ENCODE data around the gene COL1A1. TPM values are rescaled to one million over a fixed set of nuclear protein-coding genes. Genes with fewer than 3 reads are reported as not detected.

The COL1A1 gene
- polyA plus RNA-seq, 3 donors = not detected

DNA sequence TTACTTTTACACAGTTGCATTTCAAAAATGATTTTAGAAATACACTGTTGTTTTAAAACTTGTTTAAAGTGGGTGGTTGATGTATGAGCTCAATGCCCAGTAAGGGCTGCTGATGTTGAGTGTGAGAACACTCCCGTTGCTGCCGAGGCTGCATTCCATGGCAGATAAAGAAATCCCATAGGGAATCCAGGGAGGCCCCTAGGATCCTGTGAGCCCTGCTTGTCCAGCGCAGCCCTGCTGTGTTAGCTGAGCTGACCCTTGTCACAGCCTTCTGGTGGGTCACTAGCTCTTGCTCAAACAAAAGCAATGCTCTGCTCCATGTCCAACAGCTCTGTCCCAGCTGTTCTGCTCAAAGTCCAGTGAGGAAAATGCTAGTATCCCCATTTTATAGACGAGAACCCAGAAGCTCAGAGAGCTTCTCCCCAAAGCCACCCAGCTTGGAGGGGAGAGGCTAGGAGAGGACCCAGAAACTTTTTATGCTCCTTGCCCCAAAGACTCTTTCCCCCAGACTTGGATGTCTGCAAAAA is 18.6 kb upstream of the COL1A1 start:
- Histone ChIP-seq H3K9ac (ENCODE audit: insufficient read depth, low read length, poor library complexity, severe bottlenecking) (no peak overlapping the region), H3K4me3 (replicated peaks in 1 of 3; ENCODE audit: low read depth in 2 of 3, low read length in 3 of 3) (no peak overlapping the region), H3K79me2 (ENCODE audit: insufficient read depth, low read length) (no peaks in the 10 kb centered on the region), H3K27me3 (ENCODE audit: control insufficient read depth in 2 of 2, insufficient read depth in 2 of 2, low read length in 2 of 2) (no peaks in the 10 kb centered on the region), H3K4me2 (replicated peaks; ENCODE audit: extremely low read depth, low read length, poor library complexity, severe bottlenecking) (no peak overlapping the region), H2AFZ (ENCODE audit: insufficient read depth, low read depth, low read length, poor library complexity, severe bottlenecking) (no peak overlapping the region), H3K4me1 (ENCODE audit: control insufficient read depth in 1 of 2, insufficient read depth in 2 of 2, low read length in 2 of 2) (peaks cover 20 to 27% of the 10 kb centered on the region in 2 donors), H3K9me3 (replicated peaks in 1 of 2; ENCODE audit: control insufficient read depth in 1 of 2, insufficient read depth in 1 of 2, low read length in 2 of 2) (no peaks in the 10 kb centered on the region), H3K36me3 (replicated peaks in 1 of 2; ENCODE audit: control insufficient read depth in 1 of 2, insufficient read depth in 2 of 2, low read length in 2 of 2) (no peaks in the 10 kb centered on the region), H4K20me1 (ENCODE audit: insufficient read depth, low read length) (no peaks in the 10 kb centered on the region), H3K27ac (ENCODE audit: low read depth in 1 of 2, low read length in 2 of 2) (no peak overlapping the region)
- TF ChIP-seq, protein P1, sequence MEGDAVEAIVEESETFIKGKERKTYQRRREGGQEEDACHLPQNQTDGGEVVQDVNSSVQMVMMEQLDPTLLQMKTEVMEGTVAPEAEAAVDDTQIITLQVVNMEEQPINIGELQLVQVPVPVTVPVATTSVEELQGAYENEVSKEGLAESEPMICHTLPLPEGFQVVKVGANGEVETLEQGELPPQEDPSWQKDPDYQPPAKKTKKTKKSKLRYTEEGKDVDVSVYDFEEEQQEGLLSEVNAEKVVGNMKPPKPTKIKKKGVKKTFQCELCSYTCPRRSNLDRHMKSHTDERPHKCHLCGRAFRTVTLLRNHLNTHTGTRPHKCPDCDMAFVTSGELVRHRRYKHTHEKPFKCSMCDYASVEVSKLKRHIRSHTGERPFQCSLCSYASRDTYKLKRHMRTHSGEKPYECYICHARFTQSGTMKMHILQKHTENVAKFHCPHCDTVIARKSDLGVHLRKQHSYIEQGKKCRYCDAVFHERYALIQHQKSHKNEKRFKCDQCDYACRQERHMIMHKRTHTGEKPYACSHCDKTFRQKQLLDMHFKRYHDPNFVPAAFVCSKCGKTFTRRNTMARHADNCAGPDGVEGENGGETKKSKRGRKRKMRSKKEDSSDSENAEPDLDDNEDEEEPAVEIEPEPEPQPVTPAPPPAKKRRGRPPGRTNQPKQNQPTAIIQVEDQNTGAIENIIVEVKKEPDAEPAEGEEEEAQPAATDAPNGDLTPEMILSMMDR (IDR thresholded peaks at IDR 0.05) = no peak
- peaks cover 25% of the 10 kb centered on the region for H3K4me1 Mint-ChIP-seq
- WGBS (ENCODE audit: insufficient coverage) = 98% methylated on average over 4 of the region's 4 CpGs
- intact Hi-C loops (cut with micrococcal nuclease) = no loop called here
- no peak overlapping the region for H3K4me3 Mint-ChIP-seq
- peaks cover 0 to 7% (median 4%) of the 10 kb centered on the region in 7 donors for H3K9me3 Mint-ChIP-seq
- peaks cover 0 to 4% (median 3%) of the 10 kb centered on the region in 3 donors for H3K27me3 Mint-ChIP-seq (ENCODE audit: low read depth in 3 of 3)
- no peak for DNase-seq
- no peak overlapping the region for H3K27ac Mint-ChIP-seq
- H3K36me3 Mint-ChIP-seq = no peaks in the 10 kb centered on the region

DNA sequence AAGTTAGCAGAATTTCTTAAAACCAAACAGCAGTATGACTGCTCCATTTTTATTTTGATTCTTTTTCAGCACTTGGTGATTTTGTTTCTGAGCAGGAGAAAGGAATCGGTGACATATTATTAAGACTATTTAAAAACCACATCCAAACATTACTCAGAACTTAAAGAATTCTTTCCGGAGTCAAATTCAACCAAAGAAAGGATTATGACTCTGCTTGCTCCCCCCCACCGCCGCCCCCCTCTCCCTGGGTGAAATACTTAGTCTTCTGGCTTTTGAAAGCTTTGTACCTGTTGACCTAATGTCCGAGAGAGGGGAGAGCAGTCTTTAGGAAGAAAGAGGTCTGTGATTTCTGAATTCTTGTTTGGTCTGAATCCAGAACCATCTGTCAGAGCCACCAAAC is 17.9 kb upstream of the COL1A1 start:
- H3K36me3 ChIP-seq (replicated peaks in 1 of 2; ENCODE audit: control insufficient read depth in 1 of 2, insufficient read depth in 2 of 2, low read length in 2 of 2) = no peaks in the 10 kb centered on the region
- H3K27me3 ChIP-seq (ENCODE audit: control insufficient read depth in 2 of 2, insufficient read depth in 2 of 2, low read length in 2 of 2) = no peaks in the 10 kb centered on the region
- no peak overlapping the region for H3K4me3 ChIP-seq (replicated peaks in 1 of 3; ENCODE audit: low read depth in 2 of 3, low read length in 3 of 3)
- H3K4me1 ChIP-seq (ENCODE audit: control insufficient read depth in 1 of 2, insufficient read depth in 2 of 2, low read length in 2 of 2) = peaks cover 20 to 27% of the 10 kb centered on the region in 2 donors
- Mint-ChIP-seq H3K4me1 (peaks cover 25% of the 10 kb centered on the region), H3K4me3 (no peak overlapping the region), H3K36me3 (no peaks in the 10 kb centered on the region), H3K27me3 (ENCODE audit: low read depth in 3 of 3) (peaks cover 2 to 4% (median 3%) of the 10 kb centered on the region in 3 donors), H3K27ac (no peak overlapping the region), H3K9me3 (peaks cover 0 to 2% (median 0%) of the 10 kb centered on the region in 7 donors)
- intact Hi-C loops (cut with micrococcal nuclease) = no loop called here
- TF ChIP-seq, protein P1 (IDR thresholded peaks at IDR 0.05) = no peak
- H4K20me1 ChIP-seq (ENCODE audit: insufficient read depth, low read length) = no peaks in the 10 kb centered on the region
- DNase-seq = no peak
- no peak overlapping the region for H3K4me2 ChIP-seq (replicated peaks; ENCODE audit: extremely low read depth, low read length, poor library complexity, severe bottlenecking)
- H2AFZ ChIP-seq (ENCODE audit: insufficient read depth, low read depth, low read length, poor library complexity, severe bottlenecking) = no peak overlapping the region
- no peak overlapping the region for H3K27ac ChIP-seq (ENCODE audit: low read depth in 1 of 2, low read length in 2 of 2)
- no peaks in the 10 kb centered on the region for H3K79me2 ChIP-seq (ENCODE audit: insufficient read depth, low read length)
- 100% methylated on average over 1 of the region's 5 CpGs for WGBS (ENCODE audit: insufficient coverage)
- no peaks in the 10 kb centered on the region for H3K9me3 ChIP-seq (replicated peaks in 1 of 2; ENCODE audit: control insufficient read depth in 1 of 2, insufficient read depth in 1 of 2, low read length in 2 of 2)
- no peak overlapping the region for H3K9ac ChIP-seq (ENCODE audit: insufficient read depth, low read length, poor library complexity, severe bottlenecking)

Measured in CD14-positive monocyte (primary cell).